ENCODE results near the gene ZNF618. TPM values are rescaled to one million over a fixed set of nuclear protein-coding genes. Genes with fewer than 3 reads are reported as not detected.

The ZNF618 gene
- total RNA-seq, 2 donors from 2014 or later = 0.33 to 1.4 TPM

DNA sequence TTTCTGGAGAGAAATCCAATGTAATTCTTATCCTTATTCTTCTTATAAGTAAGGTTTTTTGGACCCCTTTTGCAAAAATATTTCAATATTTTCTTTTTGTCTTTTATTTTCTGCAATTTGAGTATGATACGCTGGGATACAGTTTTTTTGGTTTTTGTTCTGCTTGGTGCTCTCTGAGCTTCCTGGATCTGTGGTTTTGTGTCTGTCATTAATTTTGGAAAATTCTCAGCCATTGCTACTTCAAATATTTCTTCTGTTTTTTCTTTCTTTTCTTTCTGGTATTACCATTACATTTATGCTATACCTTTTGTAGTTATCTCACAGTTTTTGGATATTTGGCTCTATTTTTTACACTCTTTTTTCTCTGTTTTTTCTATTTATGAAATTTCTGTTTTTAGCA, 50.1 kb downstream of the ZNF618 start:
- no peak for DNase-seq (ENCODE audit: low spot score)
- H3K9me3 Mint-ChIP-seq = peaks cover 9% of the 10 kb centered on the region
- no peak for ATAC-seq
- no peak overlapping the region for H3K4me3 Mint-ChIP-seq
- no peak overlapping the region for H3K27ac Mint-ChIP-seq
- peaks cover 5 to 9% of the 10 kb centered on the region in 2 donors for H3K4me1 Mint-ChIP-seq (ENCODE audit: low read depth in 2 of 2)
- H3K27me3 Mint-ChIP-seq = no peaks in the 10 kb centered on the region
- H3K36me3 Mint-ChIP-seq = peaks cover 35% of the 10 kb centered on the region

DNA sequence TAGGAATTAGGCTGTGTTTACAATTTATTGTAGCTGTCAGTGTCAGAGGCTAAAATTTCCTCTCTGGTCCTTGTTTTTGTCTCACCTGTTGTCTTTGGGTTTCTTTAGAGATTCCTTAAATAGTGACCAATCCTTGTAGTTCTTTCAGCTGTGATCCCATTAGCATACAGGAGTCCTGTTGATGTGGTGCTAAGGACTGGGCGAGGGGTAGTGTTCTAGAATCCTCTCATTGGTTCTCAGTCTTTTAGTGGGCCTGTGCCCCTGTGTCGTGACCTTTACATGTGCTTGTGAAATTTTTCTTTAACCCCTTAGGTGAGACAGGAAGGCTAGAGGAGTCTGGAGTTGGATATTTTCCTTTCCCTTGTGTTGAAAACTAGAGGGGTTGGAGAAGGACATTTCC, 51.2 kb downstream of the ZNF618 start:
- Mint-ChIP-seq H3K27ac (no peak overlapping the region), H3K27me3 (no peaks in the 10 kb centered on the region), H3K4me3 (no peak overlapping the region), H3K4me1 (ENCODE audit: low read depth in 2 of 2) (peaks cover under 1 to 3% of the 10 kb centered on the region in 2 donors), H3K36me3 (peaks cover 35% of the 10 kb centered on the region), H3K9me3 (peaks cover 9% of the 10 kb centered on the region)
- DNase-seq (ENCODE audit: low spot score) = no peak
- ATAC-seq = no peak

DNA sequence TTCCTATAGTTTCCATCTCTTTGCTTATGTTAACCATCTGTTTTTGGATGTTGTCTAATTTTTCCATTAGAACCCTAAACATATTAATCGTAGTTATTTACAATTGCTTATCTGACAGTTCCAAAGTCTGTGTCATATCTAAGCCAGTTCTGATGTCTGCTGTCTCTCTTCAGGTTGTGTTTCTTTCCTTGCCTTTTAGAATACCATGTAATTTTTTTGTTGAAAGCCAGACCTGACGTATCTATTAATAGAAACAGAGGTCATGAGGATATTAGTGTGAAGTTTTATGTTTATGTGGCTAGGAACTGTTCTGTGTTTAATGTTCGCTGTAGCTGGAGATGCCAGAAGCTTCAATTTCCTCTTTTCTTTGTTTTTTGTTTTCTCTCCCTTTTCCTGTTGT, 52.2 kb downstream of the ZNF618 start:
- no peak overlapping the region for H3K4me3 Mint-ChIP-seq
- no peaks in the 10 kb centered on the region for H3K27me3 Mint-ChIP-seq
- no peak for DNase-seq (ENCODE audit: low spot score)
- H3K36me3 Mint-ChIP-seq = peaks cover 31% of the 10 kb centered on the region
- no peaks in the 10 kb centered on the region for H3K4me1 Mint-ChIP-seq (ENCODE audit: low read depth in 2 of 2)
- H3K9me3 Mint-ChIP-seq = peaks cover 9% of the 10 kb centered on the region
- no peak for ATAC-seq
- no peak overlapping the region for H3K27ac Mint-ChIP-seq

GRCh38 chr9:113929634-113930389, 53.7 kb downstream of the ZNF618 start:
- no peak for DNase-seq (ENCODE audit: low spot score)

DNA sequence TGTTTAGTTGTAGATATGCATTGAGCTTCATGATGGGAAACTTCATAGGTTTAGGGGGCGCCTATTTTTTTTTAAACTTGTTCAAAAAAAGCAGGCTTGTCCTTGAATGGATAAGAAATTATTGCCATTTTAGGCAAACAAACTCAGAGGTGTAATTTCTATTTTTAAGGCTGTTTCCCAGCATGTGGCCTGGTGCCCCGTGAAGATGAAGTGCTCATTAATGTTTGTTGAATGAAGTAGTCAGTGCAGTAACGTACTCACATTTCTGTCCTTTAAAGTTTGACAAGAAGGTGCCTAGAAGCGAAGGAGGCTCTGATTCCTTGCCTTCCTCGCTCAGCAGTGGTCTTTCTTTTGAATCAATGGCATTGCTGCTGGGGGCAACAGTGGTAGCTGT, 54.3 kb downstream of the ZNF618 start:
- no peaks in the 10 kb centered on the region for H3K27me3 Mint-ChIP-seq
- H3K27ac Mint-ChIP-seq = no peak overlapping the region
- ATAC-seq (no peak), DNase-seq (ENCODE audit: low spot score) (no peak)
- no peak overlapping the region for H3K4me3 Mint-ChIP-seq
- H3K4me1 Mint-ChIP-seq (ENCODE audit: low read depth in 2 of 2) = no peaks in the 10 kb centered on the region
- H3K9me3 Mint-ChIP-seq = peaks cover 9% of the 10 kb centered on the region
- H3K36me3 Mint-ChIP-seq = peaks cover 18% of the 10 kb centered on the region

More at GRCh38 chr9:113929634-113930389, 53.7 kb downstream of the ZNF618 start:
- ATAC-seq = no peak
- H3K9me3 Mint-ChIP-seq = peaks cover 9% of the 10 kb centered on the region
- no peaks in the 10 kb centered on the region for H3K4me1 Mint-ChIP-seq (ENCODE audit: low read depth in 2 of 2)
- no peaks in the 10 kb centered on the region for H3K27me3 Mint-ChIP-seq
- H3K36me3 Mint-ChIP-seq = peaks cover 19% of the 10 kb centered on the region
- H3K27ac Mint-ChIP-seq = no peak overlapping the region
- H3K4me3 Mint-ChIP-seq = no peak overlapping the region

DNA sequence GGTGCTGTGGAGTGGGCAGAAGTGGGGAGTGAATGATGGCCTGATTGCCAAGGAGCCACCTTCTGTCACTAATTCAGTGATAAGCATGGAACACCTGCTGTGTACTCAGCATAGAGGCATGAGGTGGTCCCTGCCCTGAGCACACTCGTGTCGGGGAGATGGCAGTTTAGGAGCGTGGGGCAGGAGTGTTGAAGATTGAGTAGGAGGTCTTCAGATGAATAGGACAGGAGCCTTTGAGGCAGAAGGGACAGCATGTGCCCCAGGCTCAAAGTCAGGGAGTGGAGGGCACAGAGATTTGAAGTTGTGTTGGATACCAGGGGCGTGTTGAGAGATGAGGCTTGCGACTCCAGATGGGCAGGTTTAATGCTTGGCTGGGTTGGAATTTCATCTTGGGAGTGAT, 55.0 kb downstream of the ZNF618 start:
- Mint-ChIP-seq H3K9me3 (peaks cover 9% of the 10 kb centered on the region), H3K27me3 (no peaks in the 10 kb centered on the region), H3K36me3 (peaks cover 18% of the 10 kb centered on the region), H3K27ac (no peak overlapping the region), H3K4me3 (no peak overlapping the region), H3K4me1 (ENCODE audit: low read depth in 2 of 2) (no peaks in the 10 kb centered on the region)
- DNase-seq (ENCODE audit: low spot score) (no peak), ATAC-seq (no peak)

DNA sequence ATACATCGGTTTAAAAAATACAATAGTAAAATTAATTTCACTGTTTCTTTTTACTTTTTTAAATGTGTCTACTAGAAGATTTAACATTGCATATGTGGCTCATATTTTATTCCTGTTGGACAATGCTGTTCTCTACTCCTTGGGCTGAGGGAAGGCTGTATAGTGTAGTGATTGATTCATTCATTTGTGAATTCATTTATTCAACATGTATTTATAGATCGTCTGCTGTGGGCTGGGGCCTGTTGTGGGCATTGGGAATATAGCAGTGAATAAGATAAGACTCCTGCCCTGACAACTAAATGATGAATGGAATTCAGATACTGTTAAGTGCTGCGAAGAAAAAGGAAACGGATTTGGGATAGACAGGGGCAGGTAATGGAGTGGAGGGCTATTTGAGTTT, 55.7 kb downstream of the ZNF618 start:
- Mint-ChIP-seq H3K27ac (no peak overlapping the region), H3K9me3 (peaks cover 9% of the 10 kb centered on the region)
- ATAC-seq = no peak

DNA sequence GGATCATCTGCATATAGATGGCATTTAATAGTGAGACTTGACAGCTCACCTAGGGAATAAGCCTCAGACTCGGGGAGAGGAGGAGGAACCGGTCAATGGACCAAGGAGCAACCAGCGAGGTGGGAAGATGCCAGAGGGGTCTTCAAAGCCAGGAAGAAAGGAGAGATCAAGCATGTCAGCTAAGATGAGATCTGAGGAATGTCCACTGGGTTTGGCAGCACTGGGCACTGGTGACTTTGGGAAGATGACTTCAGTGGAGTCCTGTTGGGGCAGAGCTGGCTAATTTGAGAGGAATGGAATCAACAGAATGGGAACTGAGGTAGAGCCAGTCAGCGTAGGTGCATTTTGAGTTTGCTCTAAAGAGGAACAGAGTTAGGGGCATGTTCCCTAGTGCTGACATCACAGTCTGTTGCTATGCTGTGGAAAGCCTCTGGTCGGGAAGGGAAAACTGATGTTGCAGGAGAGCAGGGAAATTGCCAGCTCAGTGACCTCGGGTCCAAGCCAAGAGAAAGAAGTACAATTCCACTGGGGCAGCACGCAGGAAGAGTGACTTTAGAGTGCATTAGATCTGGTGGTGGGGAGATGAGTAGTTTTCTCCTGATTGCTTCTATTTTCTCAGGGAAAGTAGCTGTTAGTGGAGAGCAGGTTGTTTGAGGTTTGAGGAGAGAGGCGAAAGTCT, 56.9 kb downstream of the ZNF618 start:
- no peak overlapping the region for H3K4me3 Mint-ChIP-seq

More for the DNA sequence above, 55.7 kb downstream of the ZNF618 start:
- H3K27me3 Mint-ChIP-seq = no peaks in the 10 kb centered on the region
- H3K36me3 Mint-ChIP-seq = peaks cover 12% of the 10 kb centered on the region
- H3K4me1 Mint-ChIP-seq (ENCODE audit: low read depth in 2 of 2) = no peaks in the 10 kb centered on the region
- no peak overlapping the region for H3K4me3 Mint-ChIP-seq
- DNase-seq (ENCODE audit: low spot score) = no peak

DNA sequence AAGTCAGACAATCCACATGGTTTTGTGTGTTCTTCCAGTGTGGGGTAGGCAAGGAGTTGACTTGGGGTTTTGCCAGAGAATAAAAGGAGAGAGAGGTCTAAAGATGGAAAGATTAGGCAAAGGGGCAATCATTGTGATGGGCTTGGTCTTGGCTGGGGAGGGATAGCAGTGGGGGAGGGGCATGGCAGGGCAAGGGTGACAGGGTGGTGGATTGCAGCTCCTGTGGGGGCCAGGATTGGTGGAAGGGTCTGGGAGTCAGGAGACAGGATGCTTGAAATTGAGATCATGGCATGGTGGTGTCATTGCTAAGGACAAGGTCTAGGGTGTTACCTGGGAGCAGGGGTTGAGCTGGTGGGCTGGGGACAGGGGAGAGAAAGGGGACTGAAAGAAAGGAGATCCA, 57.6 kb downstream of the ZNF618 start:
- Mint-ChIP-seq H3K27ac (no peak overlapping the region), H3K27me3 (no peaks in the 10 kb centered on the region), H3K4me1 (ENCODE audit: low read depth in 2 of 2) (no peaks in the 10 kb centered on the region), H3K36me3 (peaks cover 1% of the 10 kb centered on the region), H3K9me3 (no peaks in the 10 kb centered on the region), H3K4me3 (no peak overlapping the region)
- DNase-seq (ENCODE audit: low spot score) (no peak), ATAC-seq (no peak)

More for the DNA sequence above, 56.9 kb downstream of the ZNF618 start:
- ATAC-seq (no peak), DNase-seq (ENCODE audit: low spot score) (no peak)
- Mint-ChIP-seq H3K27me3 (no peaks in the 10 kb centered on the region), H3K27ac (no peak overlapping the region), H3K9me3 (peaks cover 6% of the 10 kb centered on the region), H3K36me3 (peaks cover 8% of the 10 kb centered on the region), H3K4me1 (ENCODE audit: low read depth in 2 of 2) (no peaks in the 10 kb centered on the region)

DNA sequence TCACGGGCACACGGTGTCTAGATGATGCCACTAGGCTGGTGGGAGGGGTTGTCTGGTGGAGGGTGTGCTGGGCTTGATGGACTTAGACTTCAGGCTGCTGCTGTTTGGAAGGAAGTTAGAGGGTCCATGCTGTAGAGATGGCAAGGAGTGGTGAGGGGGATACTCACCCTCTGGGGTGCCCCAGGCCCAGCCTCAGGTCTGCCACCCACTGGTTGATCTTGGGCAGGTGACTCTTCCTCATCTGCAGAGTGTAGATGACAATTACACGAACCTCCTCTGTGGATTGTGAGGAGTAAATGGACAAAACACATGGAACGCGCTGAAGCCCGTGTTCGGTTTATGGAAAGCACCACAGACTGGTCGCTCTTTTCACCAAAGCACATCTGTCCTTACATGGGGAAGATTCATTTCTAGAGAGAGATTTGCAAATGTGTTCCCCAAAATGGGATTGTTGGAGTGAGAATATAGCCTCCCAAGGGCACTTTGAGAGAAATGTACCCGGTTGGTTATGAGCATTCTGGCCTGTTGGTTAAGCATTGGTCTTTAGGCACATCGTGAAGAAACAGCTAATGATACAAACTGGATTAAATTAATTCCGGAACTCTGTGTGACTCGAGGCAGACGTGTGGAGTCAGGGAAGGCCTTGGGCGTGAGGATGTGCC, 58.2 kb downstream of the ZNF618 start:
- Mint-ChIP-seq H3K27ac (no peak overlapping the region), H3K27me3 (no peaks in the 10 kb centered on the region), H3K4me3 (no peak overlapping the region), H3K9me3 (no peaks in the 10 kb centered on the region), H3K36me3 (no peaks in the 10 kb centered on the region), H3K4me1 (ENCODE audit: low read depth in 2 of 2) (no peaks in the 10 kb centered on the region)
- no peak for DNase-seq (ENCODE audit: low spot score)
- ATAC-seq = no peak

- no peaks in the 10 kb centered on the region for H3K9me3 Mint-ChIP-seq
- no peaks in the 10 kb centered on the region for H3K27me3 Mint-ChIP-seq
- H3K4me3 Mint-ChIP-seq = no peak overlapping the region
- DNase-seq (ENCODE audit: low spot score) (no peak), ATAC-seq (peak; percentile 23 to 43)
- H3K36me3 Mint-ChIP-seq = no peaks in the 10 kb centered on the region
- no peak overlapping the region for H3K27ac Mint-ChIP-seq
- H3K4me1 Mint-ChIP-seq (ENCODE audit: low read depth in 2 of 2) = no peaks in the 10 kb centered on the region
These were observed 58.9 kb downstream of the ZNF618 start for GRCh38 chr9:113934829-113935676.

DNA sequence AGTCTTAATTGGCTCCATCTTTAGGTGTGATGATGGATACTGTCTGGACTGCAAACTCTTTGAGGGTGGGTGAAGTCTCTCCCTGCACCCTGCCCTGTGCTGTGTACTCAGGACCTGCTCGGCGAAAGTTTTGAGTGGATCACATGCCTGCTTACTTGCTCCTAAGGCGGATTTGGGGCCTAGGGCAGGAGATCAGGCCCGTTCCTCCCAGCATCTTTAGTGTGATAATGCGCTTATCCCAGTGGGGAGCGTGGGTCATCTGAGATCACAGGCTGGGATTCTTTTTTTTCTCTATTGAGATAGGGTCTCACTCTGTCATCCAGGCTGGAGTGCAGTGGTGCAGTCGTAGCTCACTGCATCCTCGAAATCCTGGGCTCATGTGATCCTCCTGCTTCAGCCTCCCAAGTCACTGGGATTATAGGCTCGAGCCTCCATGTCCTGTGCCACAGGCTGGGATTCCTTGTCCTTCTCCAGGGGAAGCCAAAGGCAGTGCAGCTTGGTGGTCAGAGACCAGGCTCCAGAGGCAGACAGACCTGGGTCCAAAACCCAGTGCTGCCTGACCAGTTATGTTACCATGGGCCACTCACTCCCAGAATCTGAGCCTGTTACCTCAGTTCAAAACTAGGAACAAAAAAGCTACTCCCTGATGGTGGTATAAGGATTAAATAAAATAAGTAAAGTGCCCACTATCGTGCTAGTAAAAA, 59.7 kb downstream of the ZNF618 start:
- ATAC-seq (peak; percentile 29 to 32), DNase-seq (ENCODE audit: low spot score) (no peak)
- H3K9me3 Mint-ChIP-seq = no peaks in the 10 kb centered on the region
- H3K36me3 Mint-ChIP-seq = no peaks in the 10 kb centered on the region
- no peaks in the 10 kb centered on the region for H3K27me3 Mint-ChIP-seq
- H3K27ac Mint-ChIP-seq = no peak overlapping the region
- no peak overlapping the region for H3K4me3 Mint-ChIP-seq
- no peaks in the 10 kb centered on the region for H3K4me1 Mint-ChIP-seq (ENCODE audit: low read depth in 2 of 2)

- no peak for ATAC-seq
- H3K27ac Mint-ChIP-seq = no peak overlapping the region
These were observed 64.0 kb downstream of the ZNF618 start for GRCh38 chr9:113940077-113940476.

More at GRCh38 chr9:113940077-113940476, 64.0 kb downstream of the ZNF618 start:
- Mint-ChIP-seq H3K9me3 (no peaks in the 10 kb centered on the region), H3K27me3 (no peaks in the 10 kb centered on the region), H3K4me1 (ENCODE audit: low read depth in 2 of 2) (peaks cover 0 to 4% of the 10 kb centered on the region in 2 donors), H3K4me3 (no peak overlapping the region), H3K36me3 (no peaks in the 10 kb centered on the region)
- DNase-seq (ENCODE audit: low spot score) = no peak
